ENCODE data around the gene CSTF2. TPM values are rescaled to one million over a fixed set of nuclear protein-coding genes. Genes with fewer than 3 reads are reported as not detected.
A peak's percentile ranks its signal among the peaks of the same experiment; 100 is the strongest.
"Not testable (repeated sequence)": the region's sequence is repeated elsewhere in the genome, so short reads cannot be mapped to it uniquely, and the experiment has no call there.

The CSTF2 gene
- 22.4 TPM for total RNA-seq

GRCh38 chrX:100819837-100820666 is at the start of gene CSTF2:
Gene CSTF2, plus strand, starts transcription at chrX:100820391. Its CDS starts 26 bp downstream, at chrX:100820417.
- ATAC-seq, result peak; percentile 98

GRCh38 chrX:100796371-100796770 is 23.8 kb upstream of the CSTF2 start:
- ATAC-seq, result not testable (repeated sequence)

GRCh38 chrX:100797359-100797758 is 22.8 kb upstream of the CSTF2 start:
- ATAC-seq, result no peak

GRCh38 chrX:100798484-100799214 is 21.5 kb upstream of the CSTF2 start:
- ATAC-seq, result no peak

- ATAC-seq, result no peak
These were observed 17.3 kb upstream of the CSTF2 start for GRCh38 chrX:100802843-100803242.

GRCh38 chrX:100804780-100805179 is 15.4 kb upstream of the CSTF2 start:
- no peak for ATAC-seq

GRCh38 chrX:100808265-100808664 is 11.9 kb upstream of the CSTF2 start:
- not testable (repeated sequence) for ATAC-seq

- ATAC-seq, result peak; percentile 37
These were observed 7.7 kb upstream of the CSTF2 start for GRCh38 chrX:100812216-100813158.

- no peak for ATAC-seq
These were observed 2.9 kb upstream of the CSTF2 start for GRCh38 chrX:100817340-100817739.

GRCh38 chrX:100819534-100819836 is 706 bp upstream of the CSTF2 start:
- ATAC-seq, result no peak

GRCh38 chrX:100829730-100830129 is 9.5 kb downstream of the CSTF2 start:
- no peak for ATAC-seq

- no peak for ATAC-seq
These were observed 10.0 kb downstream of the CSTF2 start for GRCh38 chrX:100830143-100830542.

GRCh38 chrX:100830547-100830946 is 10.4 kb downstream of the CSTF2 start:
- ATAC-seq, result no peak

- ATAC-seq, result peak; percentile 41
These were observed 11.2 kb downstream of the CSTF2 start for GRCh38 chrX:100831219-100831946.

GRCh38 chrX:100850317-100850716 is 30.1 kb downstream of the CSTF2 start:
- ATAC-seq, result no peak

GRCh38 chrX:100852810-100853209 is 32.6 kb downstream of the CSTF2 start:
- no peak for ATAC-seq

GRCh38 chrX:100863326-100863864 is 43.2 kb downstream of the CSTF2 start:
- ATAC-seq, result no peak

GRCh38 chrX:100864657-100865391 is 44.6 kb downstream of the CSTF2 start:
- ATAC-seq, result peak; percentile 33

GRCh38 chrX:100868273-100868672 is 48.1 kb downstream of the CSTF2 start:
- no peak for ATAC-seq

GRCh38 chrX:100870527-100870926 is 50.3 kb downstream of the CSTF2 start:
- ATAC-seq, result no peak
